IMR-90 (cell line): ENCODE data around the gene THBS4. TPM values are rescaled to one million over a fixed set of nuclear protein-coding genes. Genes with fewer than 3 reads are reported as not detected.

Experiments
- ATAC-seq: fragments of 200-7000 bp; cut with Tn5 transposase; 2 replicates; pipeline ENCODE4 v1.9.1; 2020; ENCODE audit warnings: low read depth, mild to moderate bottlenecking, moderate library complexity
- BruUV-seq: library from RNA; stranded (reverse); fragments of 400-500 nt; replicated peaks from 2 replicates; lab custom pipeline; 2021; lab: Mats Ljungman, UMichigan
- CTCF ChIA-PET: fragments of 300-600 bp; formaldehyde crosslinking; extraction: SDS; loops from one replicate; lab custom pipeline; 2021; ENCODE audit warnings: antibody characterized with exemption; lab: Yijun Ruan, JAX
- POLR2A ChIA-PET: fragments of 300-600 bp; sonication (Branson Sonifier 250); formaldehyde crosslinking; loops from one replicate; lab custom pipeline; 2022; ENCODE audit warnings: antibody characterized with exemption; ENCODE audit not compliant: unreplicated experiment; lab: Charles Lee
- DNase-seq: peaks from one replicate; pipeline ENCODE4 v3.0.0; 2013
- H2AFZ ChIP-seq: replicated peaks from 2 replicates; pipeline ENCODE3; 2013; ENCODE audit warnings: low read length, mild to moderate bottlenecking; ENCODE audit not compliant: poor library complexity
- H2AK5ac ChIP-seq: 2 replicates; pipeline ENCODE4 v1.6.1; 2013; ENCODE audit warnings: low read depth, low read length, inconsistent platforms
- H2AK9ac ChIP-seq: replicated peaks from 2 replicates; pipeline ENCODE3; 2013; ENCODE audit warnings: mild to moderate bottlenecking, low read depth, low read length, moderate library complexity; ENCODE audit not compliant: poor library complexity
- H2BK120ac ChIP-seq: 2 replicates; pipeline ENCODE4 v1.6.1; 2013; ENCODE audit warnings: low read depth, low read length, inconsistent platforms
- H2BK15ac ChIP-seq: 3 replicates; pipeline ENCODE4 v1.6.1; 2013; ENCODE audit warnings: low read depth, low read length, inconsistent platforms
- H2BK20ac ChIP-seq: 2 replicates; pipeline ENCODE4 v1.6.1; 2013; ENCODE audit warnings: low read depth, mild to moderate bottlenecking, inconsistent platforms, low read length, moderate library complexity
- H2BK5ac ChIP-seq: 2 replicates; pipeline ENCODE4 v1.6.1; 2013; ENCODE audit warnings: mild to moderate bottlenecking, low read depth, low read length, inconsistent platforms; ENCODE audit not compliant: poor library complexity, severe bottlenecking
- H3K14ac ChIP-seq: replicated peaks from 2 replicates; pipeline ENCODE4 v1.6.1; 2013; ENCODE audit warnings: low read depth, low read length, inconsistent platforms
- H3K18ac ChIP-seq: 2 replicates; pipeline ENCODE4 v1.6.1; 2013; ENCODE audit warnings: low read depth, low read length, control low read depth
- H3K23ac ChIP-seq: 2 replicates; pipeline ENCODE4 v1.6.1; 2013; ENCODE audit warnings: low read depth, low read length, inconsistent platforms
- H3K27ac ChIP-seq: 2 replicates; pipeline ENCODE4 v1.5.1; 2013; ENCODE audit warnings: mild to moderate bottlenecking, control low read depth, low read length; ENCODE audit not compliant: insufficient read depth
- H3K27me3 ChIP-seq: 2 replicates; pipeline ENCODE4 v1.6.1; 2013; ENCODE audit warnings: low read length; ENCODE audit not compliant: control insufficient read depth, insufficient read depth
- H3K36me3 ChIP-seq: 2 replicates; pipeline ENCODE4 v1.6.1; 2013; ENCODE audit warnings: low read length, mixed read lengths; ENCODE audit not compliant: control insufficient read depth, insufficient read depth
- H3K4ac ChIP-seq: 2 replicates; pipeline ENCODE4 v1.6.1; 2013; ENCODE audit warnings: low read depth, low read length, inconsistent platforms
- H3K4me1 ChIP-seq: 2 replicates; pipeline ENCODE4 v1.6.1; 2013; ENCODE audit warnings: low read length, mixed read lengths; ENCODE audit not compliant: control insufficient read depth, insufficient read depth
- H3K4me2 ChIP-seq: 2 replicates; pipeline ENCODE4 v1.6.1; 2013; ENCODE audit warnings: low read depth, mild to moderate bottlenecking, control low read depth, low read length, moderate library complexity
- H3K4me3 ChIP-seq: 2 replicates; pipeline ENCODE4 v1.5.1; 2013; ENCODE audit warnings: low read depth, mild to moderate bottlenecking, control low read depth, low read length, moderate library complexity; ENCODE audit not compliant: insufficient read depth
- H3K56ac ChIP-seq: 2 replicates; pipeline ENCODE4 v1.6.1; 2013; ENCODE audit warnings: low read length, inconsistent platforms; ENCODE audit not compliant: insufficient read depth; ENCODE audit errors: extremely low read depth
- H3K79me1 ChIP-seq, 2 experiments: 2 replicates each; pipeline ENCODE4 v1.6.1; 2013; ENCODE audit warnings: low read length in 2 of 2, inconsistent platforms in 1 of 2, low read depth in 1 of 2
- H3K9ac ChIP-seq: 2 replicates; pipeline ENCODE4 v1.6.1; 2013; ENCODE audit warnings: low read depth, low read length, control low read depth
- H3K9me1 ChIP-seq: 2 replicates; pipeline ENCODE4 v1.6.1; 2013; ENCODE audit warnings: low read length, inconsistent platforms; ENCODE audit not compliant: insufficient read depth
- H3K9me3 ChIP-seq: 2 replicates; pipeline ENCODE4 v1.6.1; 2013; ENCODE audit warnings: low read length; ENCODE audit not compliant: control insufficient read depth, insufficient read depth
- H4K20me1 ChIP-seq: 2 replicates; pipeline ENCODE4 v1.6.1; 2013; ENCODE audit warnings: low read length, inconsistent platforms; ENCODE audit not compliant: insufficient read depth
- H4K5ac ChIP-seq: 2 replicates; pipeline ENCODE4 v1.6.1; 2013; ENCODE audit warnings: mild to moderate bottlenecking, low read depth, low read length, control low read depth
- H4K8ac ChIP-seq, 2 experiments: 2 replicates each; pipeline ENCODE4 v1.6.1; 2013; ENCODE audit warnings: low read depth in 2 of 2, low read length in 2 of 2, control low read depth in 1 of 2, inconsistent platforms in 1 of 2
- H4K91ac ChIP-seq: 2 replicates; pipeline ENCODE4 v1.6.1; 2013; ENCODE audit warnings: low read depth, low read length, inconsistent platforms; ENCODE audit not compliant: insufficient read depth
- BHLHE40 ChIP-seq: fragments of 150-350 bp; IDR thresholded peaks from 2 replicates; pipeline ENCODE4 v1.6.1; 2016; ENCODE audit warnings: mild to moderate bottlenecking, low read depth, low read length
- CEBPB ChIP-seq: IDR thresholded peaks from 2 replicates; pipeline ENCODE4 v1.6.1; 2012; ENCODE audit warnings: low read depth, low read length, improper control_type of control experiment
- CHD1 ChIP-seq: IDR thresholded peaks from 2 replicates; pipeline ENCODE4 v1.6.1; 2012; ENCODE audit warnings: low read depth, low read length, improper control_type of control experiment
- CTCF ChIP-seq: conservative IDR thresholded peaks from 2 replicates; pipeline ENCODE4 v1.5.1; 2012; ENCODE audit warnings: mild to moderate bottlenecking, low read depth, low read length, improper control_type of control experiment
- ELK1 ChIP-seq: fragments of 150-350 bp; IDR thresholded peaks from 2 replicates; pipeline ENCODE4 v1.6.1; 2016; ENCODE audit warnings: low read depth, mild to moderate bottlenecking, low read length, moderate library complexity, borderline replicate concordance
- FOS ChIP-seq: fragments of 150-350 bp; IDR thresholded peaks from 2 replicates; pipeline ENCODE4 v1.6.1; 2016; ENCODE audit warnings: low read depth, low read length
- MAFK ChIP-seq: IDR thresholded peaks from 2 replicates; pipeline ENCODE4 v1.6.1; 2012; ENCODE audit warnings: low read depth, low read length, improper control_type of control experiment
- MAZ ChIP-seq: IDR thresholded peaks from 2 replicates; pipeline ENCODE4 v1.6.1; 2012; ENCODE audit warnings: low read depth, mild to moderate bottlenecking, low read length, improper control_type of control experiment, moderate library complexity, borderline replicate concordance
- MXI1 ChIP-seq: IDR thresholded peaks from 2 replicates; pipeline ENCODE4 v1.6.1; 2012; ENCODE audit warnings: low read depth, mild to moderate bottlenecking, low read length, moderate library complexity, borderline replicate concordance
- NFE2L2 ChIP-seq: fragments of 150-350 bp; IDR thresholded peaks from 2 replicates; pipeline ENCODE4 v1.6.1; 2016; ENCODE audit warnings: low read depth, mild to moderate bottlenecking, low read length
- POLR2A ChIP-seq: IDR thresholded peaks from 2 replicates; pipeline ENCODE4 v1.6.1; 2012; ENCODE audit warnings: mild to moderate bottlenecking, low read depth, low read length
- RAD21 ChIP-seq: IDR thresholded peaks from 2 replicates; pipeline ENCODE4 v1.6.1; 2012; ENCODE audit warnings: low read length, improper control_type of control experiment
- RCOR1 ChIP-seq: IDR thresholded peaks from 2 replicates; pipeline ENCODE4 v1.6.1; 2012; ENCODE audit warnings: mild to moderate bottlenecking, low read length, improper control_type of control experiment; ENCODE audit not compliant: insufficient replicate concordance
- RFX5 ChIP-seq: IDR thresholded peaks from 2 replicates; pipeline ENCODE4 v1.8.0; 2012; ENCODE audit warnings: low read depth, mild to moderate bottlenecking, low read length, moderate library complexity
- SMC3 ChIP-seq: fragments of 150-350 bp; IDR thresholded peaks from 2 replicates; pipeline ENCODE4 v1.6.1; 2016; ENCODE audit warnings: low read depth, mild to moderate bottlenecking, antibody characterized with exemption, low read length, moderate library complexity
- USF2 ChIP-seq: fragments of 150-350 bp; IDR thresholded peaks from 2 replicates; pipeline ENCODE4 v1.6.1; 2017; ENCODE audit warnings: mild to moderate bottlenecking, antibody characterized with exemption, low read length, low read depth
- WGBS, 2 experiments: methylation state at CpG; one replicate each; pipeline versions ENCODE4 v1.1.5 to v1.1.7; 2013; ENCODE audit warnings: missing lambda C conversion rate in 2 of 2; ENCODE audit not compliant: insufficient read length in 1 of 2; ENCODE audit errors: extremely low coverage in 2 of 2; 5-methylcytosine and 5-hydroxymethylcytosine counted together
- dilution Hi-C: fragments of 300-500 bp; cut with HindIII; formaldehyde crosslinking; loops from one replicate; pipeline ENCODE4 v1.14.3; 2018; ENCODE audit warnings: low sequenced_read_pairs; ENCODE audit not compliant: unreplicated experiment
- in situ Hi-C: fragments of 300-500 bp; cut with MboI; formaldehyde crosslinking; loops from 3 replicates; pipeline ENCODE4 v1.14.3; 2019; ENCODE audit warnings: low sequenced_read_pairs, inconsistent platforms, mixed read lengths
- intact Hi-C: fragments of 100-400 bp; cut with micrococcal nuclease; formaldehyde crosslinking; loops from 2 replicates; pipeline ENCODE4 v1.10.0; 2022
- polyA plus RNA-seq, 3 experiments: library from polyadenylated mRNA; depleted of rRNA; stranded (reverse); fragments of >200 nt; gene quantifications; 2 replicates each; pipeline ENCODE4 v1.2.3, GENCODE V29; 2012; ENCODE audit warnings: low replicate concordance in 1 of 3
- total RNA-seq: library from RNA; depleted of rRNA; stranded (reverse); fragments of >200 nt; gene quantifications from 2 replicates; pipeline ENCODE4 v1.2.3, GENCODE V29; 2012

THBS4 gene
- total and polyA plus RNA-seq, 2 of the 4 experiments (the other 2 are of a cell fraction), result 0.90 to 0.92 TPM

GRCh38 chr5:80042330-80042729 is 7.2 kb downstream of the THBS4 start:
- Histone ChIP-seq H3K4me3 (no peak overlapping the region), H4K5ac (no peak overlapping the region), H3K36me3 (no peaks in the 10 kb centered on the region), H3K27ac (no peak overlapping the region), H3K4me1 (no peaks in the 10 kb centered on the region), H3K18ac (no peak overlapping the region), H3K9me3 (no peaks in the 10 kb centered on the region), H3K27me3 (peaks cover 23% of the 10 kb centered on the region), H3K4ac (no peak overlapping the region), H2BK15ac (no peak overlapping the region), H4K8ac (no peak overlapping the region), H3K23ac (no peak overlapping the region), H2BK120ac (no peak overlapping the region), H4K91ac (no peak overlapping the region), H3K56ac (no peak overlapping the region), H3K4me2 (no peak overlapping the region), H4K20me1 (no peaks in the 10 kb centered on the region), H2BK20ac (no peak overlapping the region), H3K9me1 (no peaks in the 10 kb centered on the region), H3K79me1 (no peaks in the 10 kb centered on the region), H2AK5ac (no peak overlapping the region), H3K14ac (no peak overlapping the region), H2BK5ac (no peak overlapping the region), H2AFZ (no peak overlapping the region), H2AK9ac (no peak overlapping the region), H3K9ac (no peak overlapping the region)
- WGBS, 2 experiments, result no CpG with 5 or more reads among the region's 3 CpGs
- no peak for DNase-seq
- ATAC-seq, result no peak
- TF ChIP-seq USF2 (no peak), RCOR1 (no peak), CEBPB (no peak), CTCF (no peak), BHLHE40 (no peak), MAZ (no peak), MAFK (no peak), ELK1 (no peak), SMC3 (no peak), MXI1 (no peak), RFX5 (no peak), FOS (no peak), RAD21 (no peak), POLR2A (no peak), NFE2L2 (no peak), CHD1 (no peak)
- intact Hi-C loops, result no loop called here
- POLR2A ChIA-PET, result no interaction called here
- CTCF ChIA-PET, result no interaction called here
- in situ Hi-C loops, result no loop called here
- dilution Hi-C loops, result no loop called here
- no TSS peak for BruUV-seq
